Esophagus muscularis mucosa (tissue), 4 donors: ENCODE results near the gene FAM9B. TPM values are rescaled to one million over a fixed set of nuclear protein-coding genes. Genes with fewer than 3 reads are reported as not detected.

Source experiments
- total RNA-seq, 4 donors: library from RNA; depleted of rRNA; stranded (reverse); fragments of >200 nt; gene quantifications; one replicate each; pipeline versions ENCODE4 v1.1.0 to v1.2.1, GENCODE V29; 2016

The FAM9B gene
- total RNA-seq, 4 donors from 2014 or later = not detected

Other genes starting within 250 kb of the FAM9B start
- not detected for gene FAM9A, start 232.7 kb downstream of the FAM9B start, total RNA-seq